Nucleus accumbens (tissue), 56 donors: ENCODE results near the gene TSPOAP1.
A peak's percentile ranks its signal among the peaks of the same experiment; 100 is the strongest.

ENCODE experiments used
- DNase-seq, 56 donors: peaks; one replicate each; lab custom pipeline; 2025; lab: John Stamatoyannopoulos, UW

The TSPOAP1 gene

GRCh38 chr17:58308985-58309917 is 19.3 kb downstream of the TSPOAP1 start:
- DNase-seq, result peak in 2 of 56 donors; percentile 22 to 24

- DNase-seq, result peak in 1 of 56 donors; percentile 21
Observed at GRCh38 chr17:58308173-58308984, 20.2 kb downstream of the TSPOAP1 start.

- no peak for DNase-seq
Observed at GRCh38 chr17:58307468-58308172, 21.0 kb downstream of the TSPOAP1 start.

GRCh38 chr17:58306131-58306951 is 22.3 kb downstream of the TSPOAP1 start:
- DNase-seq, result peak in 4 of 56 donors; percentile 27 to 50 (median 38)

- no peak for DNase-seq
Observed at GRCh38 chr17:58305626-58306025, 23.0 kb downstream of the TSPOAP1 start.

GRCh38 chr17:58304750-58305486 is 23.7 kb downstream of the TSPOAP1 start:
- no peak for DNase-seq

- peak in 8 of 56 donors; percentile 24 to 69 (median 38) for DNase-seq
Observed at GRCh38 chr17:58303971-58304749, 24.4 kb downstream of the TSPOAP1 start.

- no peak for DNase-seq
Observed at GRCh38 chr17:58302919-58303585, 25.5 kb downstream of the TSPOAP1 start.

- DNase-seq, result no peak
Observed at GRCh38 chr17:58302171-58302918, 26.2 kb downstream of the TSPOAP1 start.

GRCh38 chr17:58301504-58302150 is 27.0 kb downstream of the TSPOAP1 start:
- no peak for DNase-seq

GRCh38 chr17:58300336-58300735 is 28.3 kb downstream of the TSPOAP1 start:
- no peak for DNase-seq

GRCh38 chr17:58294034-58294433 is 34.6 kb downstream of the TSPOAP1 start:
- DNase-seq, result no peak

- DNase-seq, result no peak
Observed at GRCh38 chr17:58291246-58291645, 37.3 kb downstream of the TSPOAP1 start.

- DNase-seq, result no peak
Observed at GRCh38 chr17:58289869-58290268, 38.7 kb downstream of the TSPOAP1 start.

- no peak for DNase-seq
Observed at GRCh38 chr17:58285422-58285810, 43.2 kb downstream of the TSPOAP1 start.

- no peak for DNase-seq
Observed at GRCh38 chr17:58284613-58285421, 43.8 kb downstream of the TSPOAP1 start.
